Measurements from ENCODE around the gene ELMO3. TPM values are rescaled to one million over a fixed set of nuclear protein-coding genes. Genes with fewer than 3 reads are reported as not detected.

ELMO3 gene
- total and polyA plus RNA-seq, 2 of the 13 experiments (the other 11 are each of a cell fraction or from before 2014, with no cell fraction given) = 2.6 to 4.0 TPM

DNA sequence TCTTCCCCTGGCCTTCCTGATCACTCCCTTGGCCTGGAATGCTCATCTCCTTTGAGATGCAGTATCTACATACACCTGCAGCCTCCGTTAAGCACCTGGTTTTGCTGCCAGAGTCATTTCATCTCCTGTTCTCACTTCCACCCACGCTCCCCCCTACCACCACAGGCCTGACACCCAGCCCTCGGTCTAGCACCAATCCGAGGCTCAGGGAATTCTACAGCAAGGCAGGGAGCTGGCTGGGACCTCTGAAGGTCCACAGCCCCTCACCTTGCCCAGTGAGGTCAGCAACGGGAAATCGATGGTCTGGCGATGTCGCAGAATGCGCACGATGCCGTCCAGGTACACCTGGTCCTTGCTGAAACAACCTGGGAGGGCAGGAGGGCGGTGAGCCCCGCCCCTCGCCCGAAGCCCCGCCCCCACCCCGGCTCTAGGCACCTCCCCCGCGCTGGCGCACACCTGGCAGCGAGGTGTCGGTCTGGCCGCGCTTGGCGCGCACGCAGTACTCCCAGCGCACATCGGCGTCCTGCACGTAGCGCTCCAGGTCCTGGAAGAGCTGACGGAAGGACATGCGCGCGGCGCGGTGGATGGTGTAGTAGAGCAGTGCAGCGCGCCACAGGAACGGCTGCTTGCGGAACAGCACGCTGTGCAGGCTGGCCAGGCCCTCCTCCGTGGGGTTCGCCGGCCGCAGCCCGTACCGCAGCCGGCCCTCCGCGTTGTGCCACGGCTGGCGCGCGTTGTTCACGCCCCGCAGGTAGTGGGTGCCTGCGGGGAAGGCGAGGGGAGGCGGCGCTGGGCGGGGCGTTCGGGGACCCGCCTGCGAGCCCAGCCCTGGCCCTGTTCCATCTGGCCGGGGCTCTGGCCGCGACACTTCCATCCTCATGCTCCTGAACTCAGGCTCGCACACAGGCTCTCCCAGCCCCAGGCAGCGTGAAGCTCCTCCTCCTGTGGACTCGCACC, 20.9 kb upstream of the ELMO3 start (continued):
- TF ChIP-seq, protein P1, sequence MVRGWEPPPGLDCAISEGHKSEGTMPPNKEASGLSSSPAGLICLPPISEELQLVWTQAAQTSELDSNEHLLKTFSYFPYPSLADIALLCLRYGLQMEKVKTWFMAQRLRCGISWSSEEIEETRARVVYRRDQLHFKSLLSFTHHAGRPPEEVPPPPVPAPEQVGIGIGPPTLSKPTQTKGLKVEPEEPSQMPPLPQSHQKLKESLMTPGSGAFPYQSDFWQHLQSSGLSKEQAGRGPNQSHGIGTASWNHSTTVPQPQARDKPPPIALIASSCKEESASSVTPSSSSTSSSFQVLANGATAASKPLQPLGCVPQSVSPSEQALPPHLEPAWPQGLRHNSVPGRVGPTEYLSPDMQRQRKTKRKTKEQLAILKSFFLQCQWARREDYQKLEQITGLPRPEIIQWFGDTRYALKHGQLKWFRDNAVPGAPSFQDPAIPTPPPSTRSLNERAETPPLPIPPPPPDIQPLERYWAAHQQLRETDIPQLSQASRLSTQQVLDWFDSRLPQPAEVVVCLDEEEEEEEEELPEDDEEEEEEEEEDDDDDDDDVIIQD (CRISPR knock-in tag; IDR thresholded peaks at IDR 0.05; ENCODE audit: low read depth) = no peak
- TF ChIP-seq NR2F2 (IDR thresholded peaks at IDR 0.05; ENCODE audit: borderline replicate concordance, low read depth) (no peak), XBP1 (CRISPR knock-in tag; IDR thresholded peaks at IDR 0.05) (no peak), ZNF33B (CRISPR knock-in tag; IDR thresholded peaks at IDR 0.05) (no peak), DR1 (CRISPR knock-in tag; IDR thresholded peaks at IDR 0.05) (no peak), BRCA1 (CRISPR knock-in tag; IDR thresholded peaks at IDR 0.05) (no peak), PRPF4 (IDR thresholded peaks at IDR 0.05; ENCODE audit: low read depth, low read length, poor library complexity, severe bottlenecking) (no peak), ZKSCAN8 (CRISPR knock-in tag; IDR thresholded peaks at IDR 0.05; ENCODE audit: borderline replicate concordance) (no peak), HNF4G (IDR thresholded peaks at IDR 0.05; ENCODE audit: borderline replicate concordance, low read depth, low read length) (no peak), HNF4G (CRISPR knock-in tag; IDR thresholded peaks at IDR 0.05; ENCODE audit: borderline replicate concordance, low read depth) (no peak), NFIB (CRISPR knock-in tag; IDR thresholded peaks at IDR 0.05; ENCODE audit: borderline replicate concordance) (no peak), SAFB2 (CRISPR knock-in tag; IDR thresholded peaks at IDR 0.05; ENCODE audit: borderline replicate concordance, low read depth) (no peak; the same call in 1 of the 2 replicates), FOXA1 (IDR thresholded peaks at IDR 0.05) (no peak), FOXA1 (CRISPR knock-in tag; IDR thresholded peaks at IDR 0.05) (peak; percentile 34; the same call in 1 of the 2 replicates), NRL (CRISPR knock-in tag; IDR thresholded peaks at IDR 0.05; ENCODE audit: borderline replicate concordance) (0 out of 2 replicates have a peak, but pooled peaks have one; percentile 84), NFYC (CRISPR knock-in tag; IDR thresholded peaks at IDR 0.05) (no peak; the same call in 1 of the 2 replicates), ZNF564 (CRISPR knock-in tag; IDR thresholded peaks at IDR 0.05) (0 out of 2 replicates have a peak, but pooled peaks have one; percentile 54)
- TF ChIP-seq, protein P2, sequence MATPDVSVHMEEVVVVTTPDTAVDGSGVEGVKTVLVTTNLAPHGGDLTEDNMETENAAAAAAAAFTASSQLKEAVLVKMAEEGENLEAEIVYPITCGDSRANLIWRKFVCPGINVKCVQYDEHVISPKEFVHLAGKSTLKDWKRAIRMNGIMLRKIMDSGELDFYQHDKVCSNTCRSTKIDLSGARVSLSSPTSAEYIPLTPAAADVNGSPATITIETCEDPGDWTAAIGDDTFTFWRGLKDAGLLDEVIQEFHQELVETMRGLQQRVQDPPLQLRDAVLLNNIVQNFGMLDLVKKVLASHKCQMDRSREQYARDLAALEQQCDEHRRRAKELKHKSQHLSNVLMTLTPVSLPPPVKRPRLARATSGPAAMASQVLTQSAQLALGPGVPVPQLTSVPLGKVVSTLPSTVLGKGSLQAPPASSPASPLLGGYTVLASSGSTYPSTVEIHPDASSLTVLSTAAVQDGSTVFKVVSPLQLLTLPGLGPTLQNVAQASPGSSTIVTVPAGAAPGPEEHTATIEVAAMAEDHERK (CRISPR knock-in tag; IDR thresholded peaks at IDR 0.05; ENCODE audit: low read depth) = peak; percentile 36; the same call in 1 of the 2 replicates
- TF ChIP-seq, protein P3, sequence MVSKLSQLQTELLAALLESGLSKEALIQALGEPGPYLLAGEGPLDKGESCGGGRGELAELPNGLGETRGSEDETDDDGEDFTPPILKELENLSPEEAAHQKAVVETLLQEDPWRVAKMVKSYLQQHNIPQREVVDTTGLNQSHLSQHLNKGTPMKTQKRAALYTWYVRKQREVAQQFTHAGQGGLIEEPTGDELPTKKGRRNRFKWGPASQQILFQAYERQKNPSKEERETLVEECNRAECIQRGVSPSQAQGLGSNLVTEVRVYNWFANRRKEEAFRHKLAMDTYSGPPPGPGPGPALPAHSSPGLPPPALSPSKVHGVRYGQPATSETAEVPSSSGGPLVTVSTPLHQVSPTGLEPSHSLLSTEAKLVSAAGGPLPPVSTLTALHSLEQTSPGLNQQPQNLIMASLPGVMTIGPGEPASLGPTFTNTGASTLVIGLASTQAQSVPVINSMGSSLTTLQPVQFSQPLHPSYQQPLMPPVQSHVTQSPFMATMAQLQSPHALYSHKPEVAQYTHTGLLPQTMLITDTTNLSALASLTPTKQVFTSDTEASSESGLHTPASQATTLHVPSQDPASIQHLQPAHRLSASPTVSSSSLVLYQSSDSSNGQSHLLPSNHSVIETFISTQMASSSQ (IDR thresholded peaks at IDR 0.05; ENCODE audit: low read depth) = no peak
- TF ChIP-seq, protein P3 (CRISPR knock-in tag; IDR thresholded peaks at IDR 0.05; ENCODE audit: borderline replicate concordance) = peak; percentile 76
- TF ChIP-seq, protein P4, sequence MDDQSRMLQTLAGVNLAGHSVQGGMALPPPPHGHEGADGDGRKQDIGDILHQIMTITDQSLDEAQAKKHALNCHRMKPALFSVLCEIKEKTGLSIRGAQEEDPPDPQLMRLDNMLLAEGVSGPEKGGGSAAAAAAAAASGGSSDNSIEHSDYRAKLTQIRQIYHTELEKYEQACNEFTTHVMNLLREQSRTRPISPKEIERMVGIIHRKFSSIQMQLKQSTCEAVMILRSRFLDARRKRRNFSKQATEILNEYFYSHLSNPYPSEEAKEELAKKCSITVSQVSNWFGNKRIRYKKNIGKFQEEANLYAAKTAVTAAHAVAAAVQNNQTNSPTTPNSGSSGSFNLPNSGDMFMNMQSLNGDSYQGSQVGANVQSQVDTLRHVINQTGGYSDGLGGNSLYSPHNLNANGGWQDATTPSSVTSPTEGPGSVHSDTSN (CRISPR knock-in tag; IDR thresholded peaks at IDR 0.05; ENCODE audit: borderline replicate concordance) = no peak

All from HepG2 (cell line).